Measurements from ENCODE around the gene ITGA11. TPM values are rescaled to one million over a fixed set of nuclear protein-coding genes. Genes with fewer than 3 reads are reported as not detected.

ITGA11 gene
- total and polyA plus RNA-seq, 2 of the 4 experiments (the other 2 are of a cell fraction): 4.1 to 6.6 TPM

DNA sequence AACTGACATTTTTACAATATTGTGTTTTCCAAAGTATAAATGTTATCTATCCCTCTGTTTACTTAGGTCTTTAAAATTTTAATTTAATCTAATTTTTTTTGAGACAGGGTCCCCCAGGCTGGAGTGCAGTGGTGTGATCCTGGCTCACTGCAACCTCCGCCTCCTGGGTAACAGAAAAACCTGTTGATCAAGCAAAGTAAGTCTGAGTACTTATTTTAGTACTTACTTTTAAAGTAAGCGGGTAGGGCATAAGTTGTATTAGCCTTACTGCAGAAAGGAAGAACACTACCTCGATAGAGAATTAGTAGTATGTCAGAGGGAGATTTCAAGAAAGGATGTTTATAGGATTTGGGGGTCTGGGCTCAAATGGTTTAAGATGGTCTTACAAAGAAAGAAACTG lies 166.3 kb downstream of the ITGA11 start:
- H2BK15ac ChIP-seq (ENCODE audit: low read depth, low read length): no peak overlapping the region
- no peak overlapping the region for H4K8ac ChIP-seq (ENCODE audit: low read depth in 2 of 2, low read length in 2 of 2)
- dilution Hi-C loops (cut with HindIII; ENCODE audit: low sequenced_read_pairs, unreplicated experiment): no loop called here
- TF ChIP-seq, protein P1, sequence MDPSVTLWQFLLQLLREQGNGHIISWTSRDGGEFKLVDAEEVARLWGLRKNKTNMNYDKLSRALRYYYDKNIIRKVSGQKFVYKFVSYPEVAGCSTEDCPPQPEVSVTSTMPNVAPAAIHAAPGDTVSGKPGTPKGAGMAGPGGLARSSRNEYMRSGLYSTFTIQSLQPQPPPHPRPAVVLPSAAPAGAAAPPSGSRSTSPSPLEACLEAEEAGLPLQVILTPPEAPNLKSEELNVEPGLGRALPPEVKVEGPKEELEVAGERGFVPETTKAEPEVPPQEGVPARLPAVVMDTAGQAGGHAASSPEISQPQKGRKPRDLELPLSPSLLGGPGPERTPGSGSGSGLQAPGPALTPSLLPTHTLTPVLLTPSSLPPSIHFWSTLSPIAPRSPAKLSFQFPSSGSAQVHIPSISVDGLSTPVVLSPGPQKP (IDR thresholded peaks at IDR 0.05; ENCODE audit: borderline replicate concordance, low read depth, low read length): no peak
- TF ChIP-seq RAD21 (IDR thresholded peaks at IDR 0.05; ENCODE audit: low read length) (no peak), CHD1 (IDR thresholded peaks at IDR 0.05; ENCODE audit: low read depth, low read length) (no peak), MAFK (IDR thresholded peaks at IDR 0.05; ENCODE audit: low read depth, low read length) (no peak), NFE2L2 (IDR thresholded peaks at IDR 0.05; ENCODE audit: low read depth, low read length) (no peak), RCOR1 (IDR thresholded peaks at IDR 0.05; ENCODE audit: insufficient replicate concordance, low read length) (no peak), SMC3 (IDR thresholded peaks at IDR 0.05; ENCODE audit: low read depth, low read length) (no peak), BHLHE40 (IDR thresholded peaks at IDR 0.05; ENCODE audit: low read depth, low read length) (no peak), MAZ (IDR thresholded peaks at IDR 0.05; ENCODE audit: borderline replicate concordance, low read depth, low read length) (no peak), CEBPB (IDR thresholded peaks at IDR 0.05; ENCODE audit: low read depth, low read length) (no peak), FOS (IDR thresholded peaks at IDR 0.05; ENCODE audit: low read depth, low read length) (no peak), POLR2A (IDR thresholded peaks at IDR 0.05; ENCODE audit: low read depth, low read length) (no peak), MXI1 (IDR thresholded peaks at IDR 0.05; ENCODE audit: borderline replicate concordance, low read depth, low read length) (no peak), RFX5 (IDR thresholded peaks at IDR 0.05; ENCODE audit: low read depth, low read length) (no peak)
- TF ChIP-seq, protein P2, sequence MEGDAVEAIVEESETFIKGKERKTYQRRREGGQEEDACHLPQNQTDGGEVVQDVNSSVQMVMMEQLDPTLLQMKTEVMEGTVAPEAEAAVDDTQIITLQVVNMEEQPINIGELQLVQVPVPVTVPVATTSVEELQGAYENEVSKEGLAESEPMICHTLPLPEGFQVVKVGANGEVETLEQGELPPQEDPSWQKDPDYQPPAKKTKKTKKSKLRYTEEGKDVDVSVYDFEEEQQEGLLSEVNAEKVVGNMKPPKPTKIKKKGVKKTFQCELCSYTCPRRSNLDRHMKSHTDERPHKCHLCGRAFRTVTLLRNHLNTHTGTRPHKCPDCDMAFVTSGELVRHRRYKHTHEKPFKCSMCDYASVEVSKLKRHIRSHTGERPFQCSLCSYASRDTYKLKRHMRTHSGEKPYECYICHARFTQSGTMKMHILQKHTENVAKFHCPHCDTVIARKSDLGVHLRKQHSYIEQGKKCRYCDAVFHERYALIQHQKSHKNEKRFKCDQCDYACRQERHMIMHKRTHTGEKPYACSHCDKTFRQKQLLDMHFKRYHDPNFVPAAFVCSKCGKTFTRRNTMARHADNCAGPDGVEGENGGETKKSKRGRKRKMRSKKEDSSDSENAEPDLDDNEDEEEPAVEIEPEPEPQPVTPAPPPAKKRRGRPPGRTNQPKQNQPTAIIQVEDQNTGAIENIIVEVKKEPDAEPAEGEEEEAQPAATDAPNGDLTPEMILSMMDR (conservative IDR thresholded peaks at IDR 0.05; ENCODE audit: low read depth, low read length): no peak
- TF ChIP-seq, protein P3, sequence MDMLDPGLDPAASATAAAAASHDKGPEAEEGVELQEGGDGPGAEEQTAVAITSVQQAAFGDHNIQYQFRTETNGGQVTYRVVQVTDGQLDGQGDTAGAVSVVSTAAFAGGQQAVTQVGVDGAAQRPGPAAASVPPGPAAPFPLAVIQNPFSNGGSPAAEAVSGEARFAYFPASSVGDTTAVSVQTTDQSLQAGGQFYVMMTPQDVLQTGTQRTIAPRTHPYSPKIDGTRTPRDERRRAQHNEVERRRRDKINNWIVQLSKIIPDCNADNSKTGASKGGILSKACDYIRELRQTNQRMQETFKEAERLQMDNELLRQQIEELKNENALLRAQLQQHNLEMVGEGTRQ (IDR thresholded peaks at IDR 0.05; ENCODE audit: low read depth, low read length): no peak
- H2BK120ac ChIP-seq (ENCODE audit: low read depth, low read length): no peak overlapping the region
- no peak overlapping the region for H3K14ac ChIP-seq (replicated peaks; ENCODE audit: low read depth, low read length)
- H3K4me2 ChIP-seq (ENCODE audit: low read depth, low read length): no peak overlapping the region
- POLR2A ChIA-PET (ENCODE audit: unreplicated experiment): no interaction called here
- no peak overlapping the region for H3K4me3 ChIP-seq (ENCODE audit: insufficient read depth, low read depth, low read length)
- H3K9me1 ChIP-seq (ENCODE audit: insufficient read depth, low read length): no peaks in the 10 kb centered on the region
- H3K4ac ChIP-seq (ENCODE audit: low read depth, low read length): no peak overlapping the region
- H3K56ac ChIP-seq (ENCODE audit: extremely low read depth, insufficient read depth, low read length): no peak overlapping the region
- no peaks in the 10 kb centered on the region for H3K9me3 ChIP-seq (ENCODE audit: control insufficient read depth, insufficient read depth, low read length)
- H3K23ac ChIP-seq (ENCODE audit: low read depth, low read length): no peak overlapping the region
- ATAC-seq (ENCODE audit: low read depth) (no peak), DNase-seq (no peak)
- no peak overlapping the region for H2AK9ac ChIP-seq (replicated peaks; ENCODE audit: low read depth, low read length, poor library complexity)
- 100% methylated on average over 1 of the region's 3 CpGs; no CpG with 5 or more reads in 1 of the 2 experiments for WGBS, 2 experiments (ENCODE audit: extremely low coverage in 2 of 2, insufficient read length in 1 of 2)
- no peak overlapping the region for H2AK5ac ChIP-seq (ENCODE audit: low read depth, low read length)
- intact Hi-C loops (cut with micrococcal nuclease): no loop called here
- H3K9ac ChIP-seq (ENCODE audit: low read depth, low read length): no peak overlapping the region
- H3K4me1 ChIP-seq (ENCODE audit: control insufficient read depth, insufficient read depth, low read length): peaks cover 2% of the 10 kb centered on the region; the same call in 1 of the 2 replicates
- H3K36me3 ChIP-seq (ENCODE audit: control insufficient read depth, insufficient read depth, low read length): no peaks in the 10 kb centered on the region
- H3K27me3 ChIP-seq (ENCODE audit: control insufficient read depth, insufficient read depth, low read length): 0 out of 2 replicates have a peak, but pooled peaks cover 1% of the 10 kb centered on the region
- CTCF ChIA-PET: interaction anchor here (1.6 kb wide), 1 partner anchor 9 kb away, joined by 3 read pairs; no protein-coding TSS in a partner anchor
- H2BK20ac ChIP-seq (ENCODE audit: low read depth, low read length): no peak overlapping the region
- H3K18ac ChIP-seq (ENCODE audit: low read depth, low read length): no peak overlapping the region
- BruUV-seq (replicated peaks): no TSS peak
- no peak overlapping the region for H4K5ac ChIP-seq (ENCODE audit: low read depth, low read length)
- H3K79me1 ChIP-seq (ENCODE audit: low read depth in 1 of 2, low read length in 2 of 2): no peaks in the 10 kb centered on the region
- H2BK5ac ChIP-seq (ENCODE audit: low read depth, low read length, poor library complexity, severe bottlenecking): no peak overlapping the region
- no peak overlapping the region for H2AFZ ChIP-seq (replicated peaks; ENCODE audit: low read length, poor library complexity)
- H4K20me1 ChIP-seq (ENCODE audit: insufficient read depth, low read length): no peaks in the 10 kb centered on the region
- H3K27ac ChIP-seq (ENCODE audit: insufficient read depth, low read length): no peak overlapping the region
- no peak overlapping the region for H4K91ac ChIP-seq (ENCODE audit: insufficient read depth, low read depth, low read length)
- in situ Hi-C loops (cut with MboI; ENCODE audit: low sequenced_read_pairs): no loop called here

Data from IMR-90 (cell line).